Glomerular endothelial cell (primary cell): Measurements from ENCODE around the gene TEDDM1. TPM values are rescaled to one million over a fixed set of nuclear protein-coding genes. Genes with fewer than 3 reads are reported as not detected.
"Not testable (repeated sequence)": the region's sequence is repeated elsewhere in the genome, so short reads cannot be mapped to it uniquely, and the experiment has no call there.

Experiments
- DNase-seq: peaks from one replicate; pipeline ENCODE4 v3.0.0-alpha.2; 2011; ENCODE audit warnings: low read depth, low spot score; ENCODE audit errors: extremely low read depth
- total RNA-seq: library from RNA; depleted of rRNA; stranded (reverse); fragments of >200 nt; gene quantifications from 2 replicates; pipeline ENCODE4 v1.2.3, GENCODE V29; 2015

TEDDM1 gene
- total RNA-seq, 1 donor from 2014 or later = not detected

GRCh38 chr1:182381962-182382819 is 18.3 kb downstream of the TEDDM1 start:
- DNase-seq = no peak

- no peak for DNase-seq
Observed at GRCh38 chr1:182380199-182380598, 20.3 kb downstream of the TEDDM1 start.

- DNase-seq = not testable (repeated sequence)
Observed at GRCh38 chr1:182379781-182380180, 20.7 kb downstream of the TEDDM1 start.

GRCh38 chr1:182376936-182377574 is 23.4 kb downstream of the TEDDM1 start:
- DNase-seq = no peak

- DNase-seq = no peak
Observed at GRCh38 chr1:182374101-182374834, 26.2 kb downstream of the TEDDM1 start.

GRCh38 chr1:182370532-182370931 is 29.9 kb downstream of the TEDDM1 start:
- no peak for DNase-seq

- no peak for DNase-seq
Observed at GRCh38 chr1:182368903-182369302, 31.6 kb downstream of the TEDDM1 start.

GRCh38 chr1:182368358-182368757 is 32.1 kb downstream of the TEDDM1 start:
- DNase-seq = no peak

GRCh38 chr1:182367926-182368325 is 32.5 kb downstream of the TEDDM1 start:
- DNase-seq = no peak

GRCh38 chr1:182366596-182366995 is 33.9 kb downstream of the TEDDM1 start:
- no peak for DNase-seq

GRCh38 chr1:182359645-182360044 is 40.8 kb downstream of the TEDDM1 start:
- no peak for DNase-seq

GRCh38 chr1:182357913-182358312 is 42.6 kb downstream of the TEDDM1 start:
- DNase-seq = no peak

GRCh38 chr1:182357171-182357570 is 43.3 kb downstream of the TEDDM1 start:
- no peak for DNase-seq

- no peak for DNase-seq
Observed at GRCh38 chr1:182355723-182356098, 44.8 kb downstream of the TEDDM1 start.

- DNase-seq = no peak
Observed at GRCh38 chr1:182351790-182352364, 48.6 kb downstream of the TEDDM1 start.

GRCh38 chr1:182350839-182351238 is 49.6 kb downstream of the TEDDM1 start:
- DNase-seq = no peak

- DNase-seq = no peak
Observed at GRCh38 chr1:182348961-182349747, 51.3 kb downstream of the TEDDM1 start.
